Heart left ventricle (tissue), 13 donors: ENCODE data around the gene C18orf32.

Experiments
- CTCF ChIP-seq, 12 donors: fragments of 200-600 bp; sonication (generic) in 4 of 12; IDR thresholded peaks; one replicate each; pipeline versions ENCODE4 v1.5.0 to v1.8.0; 2018 to 2022; ENCODE audit warnings: antibody characterized with exemption in 12 of 12, mild to moderate bottlenecking in 5 of 12
- POLR2A ChIP-seq, 2 donors: fragments of 450-650 bp; IDR thresholded peaks; one replicate each; pipeline ENCODE4 v1.6.1; 2017; ENCODE audit warnings: antibody characterized with exemption in 2 of 2, mild to moderate bottlenecking in 2 of 2, moderate library complexity in 2 of 2
- donor health status: ischemic (EF 13 %, LVEDD 7.1; RV severe dilation, severe dysfunction).
- donor health status: DM: no; HTN: yes; CAD: no.
- donor health status: DM: no; HTN: no; CAD: no.
- donor health status: ischemic (EF 25% LVEDD 6.9; RV normal size, moderate dysfunction).
- donor health status: ischemic (EF 25% LVEDD 5.7; RV mildly dilated, moderate dysfunction).
- donor health status: ischemic (EF 35%, LVEDD 5.7; RV mildly dilated, moderate dysfunction).
- donor health status: nonischemic (EF 11% LVEDD 7.7; RV severe dilation, severe dysfunction).
- donor health status: DM: yes; HTN: yes; CAD: no.
- donor health status: PGD.
- donor health status: ischemic (EF 29% LVEDD 5.4; RV normal size, mild dysfunction).
- donor health status: nonischemic (EF 23%, LVEDD 6.1; RV moderate dilation, normal function).

- TF ChIP-seq CTCF (IDR thresholded peaks at IDR 0.05) = no peak
- no peak for TF ChIP-seq POLR2A (IDR thresholded peaks at IDR 0.05)
Observed at GRCh38 chr18:49495076-49495475, 8.0 kb upstream of the C18orf32 start.
